ENCODE results near the gene PDE8A. TPM values are rescaled to one million over a fixed set of nuclear protein-coding genes. Genes with fewer than 3 reads are reported as not detected.
"Not testable (repeated sequence)": the region's sequence is repeated elsewhere in the genome, so short reads cannot be mapped to it uniquely, and the experiment has no call there.

Gene PDE8A
- total and polyA plus RNA-seq, 4 donors: 11.2 to 47.5 (median 16.6) TPM

GRCh38 chr15:85174521-85174920 lies 192.9 kb downstream of the PDE8A start (continued):
- TF ChIP-seq, protein P1, sequence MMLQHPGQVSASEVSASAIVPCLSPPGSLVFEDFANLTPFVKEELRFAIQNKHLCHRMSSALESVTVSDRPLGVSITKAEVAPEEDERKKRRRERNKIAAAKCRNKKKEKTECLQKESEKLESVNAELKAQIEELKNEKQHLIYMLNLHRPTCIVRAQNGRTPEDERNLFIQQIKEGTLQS (IDR thresholded peaks at IDR 0.05): no peak
- TF ChIP-seq SP1 (IDR thresholded peaks at IDR 0.05) (no peak), NR2F2 (IDR thresholded peaks at IDR 0.05) (no peak), JUND (IDR thresholded peaks at IDR 0.05) (no peak)

- not testable (repeated sequence) for DNase-seq (ENCODE audit: low spot score); H3K27me3 ChIP-seq (ENCODE audit: control insufficient read depth in 4 of 4, insufficient read depth in 4 of 4, low read length in 3 of 4); H3K9me3 ChIP-seq (ENCODE audit: control insufficient read depth in 4 of 4, low read length in 3 of 4); H3K4me3 ChIP-seq (ENCODE audit: low read depth in 1 of 3, low read length in 3 of 3); H3K9ac ChIP-seq (ENCODE audit: low read depth in 1 of 2, low read length in 2 of 2); H3K27ac ChIP-seq (ENCODE audit: low read depth in 1 of 2, low read length in 2 of 2); H3K36me3 ChIP-seq (ENCODE audit: control insufficient read depth in 4 of 4, insufficient read depth in 3 of 4, low read depth in 1 of 4, low read length in 3 of 4); H3K4me1 ChIP-seq (ENCODE audit: control insufficient read depth in 4 of 4, insufficient read depth in 4 of 4, low read length in 3 of 4)
- WGBS: 91% methylated on average over 8 of the region's 8 CpGs
Observed at GRCh38 chr15:85177042-85177515, 195.4 kb downstream of the PDE8A start.

- WGBS: 83% methylated on average over 4 of the region's 4 CpGs
- Histone ChIP-seq H3K9ac (ENCODE audit: low read depth in 1 of 2, low read length in 2 of 2) (no peak overlapping the region), H3K4me3 (ENCODE audit: low read depth in 1 of 3, low read length in 3 of 3) (no peak overlapping the region), H3K4me1 (ENCODE audit: control insufficient read depth in 4 of 4, insufficient read depth in 4 of 4, low read length in 3 of 4) (no peaks in the 10 kb centered on the region), H3K27me3 (ENCODE audit: control insufficient read depth in 4 of 4, insufficient read depth in 4 of 4, low read length in 3 of 4) (no peaks in the 10 kb centered on the region), H3K9me3 (ENCODE audit: control insufficient read depth in 4 of 4, low read length in 3 of 4) (no peaks in the 10 kb centered on the region), H3K36me3 (ENCODE audit: control insufficient read depth in 4 of 4, insufficient read depth in 3 of 4, low read depth in 1 of 4, low read length in 3 of 4) (no peaks in the 10 kb centered on the region), H3K27ac (ENCODE audit: low read depth in 1 of 2, low read length in 2 of 2) (no peak overlapping the region)
- TF ChIP-seq TAF1 (conservative IDR thresholded peaks at IDR 0.05): no peak
- no peak for TF ChIP-seq NR2F2 (IDR thresholded peaks at IDR 0.05)
- DNase-seq (ENCODE audit: low spot score): no peak
Observed at GRCh38 chr15:85178308-85178707, 196.7 kb downstream of the PDE8A start.

DNA sequence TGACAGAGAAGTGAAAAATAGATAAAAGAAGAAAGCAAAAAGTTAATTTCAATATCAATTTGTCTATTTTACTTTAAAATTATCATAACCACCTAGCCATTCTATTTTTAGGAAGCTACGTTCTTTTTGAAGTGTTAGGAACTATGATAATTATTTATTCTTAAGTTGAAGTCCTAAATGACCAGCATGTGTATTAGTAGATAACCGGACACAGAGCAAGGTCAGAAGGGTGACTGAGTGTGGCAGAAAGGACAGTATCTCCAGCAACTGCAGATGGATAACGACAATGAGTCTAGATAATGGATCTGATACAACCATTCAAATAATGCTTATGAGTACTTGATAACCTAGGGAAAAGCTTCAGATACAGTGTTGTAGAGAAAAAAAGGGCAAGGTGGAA lies 198.0 kb downstream of the PDE8A start:
- Histone ChIP-seq H3K4me3 (ENCODE audit: low read depth in 1 of 3, low read length in 3 of 3) (no peak overlapping the region), H3K9ac (ENCODE audit: low read depth in 1 of 2, low read length in 2 of 2) (no peak overlapping the region), H3K9me3 (ENCODE audit: control insufficient read depth in 4 of 4, low read length in 3 of 4) (no peaks in the 10 kb centered on the region), H3K4me1 (ENCODE audit: control insufficient read depth in 4 of 4, insufficient read depth in 4 of 4, low read length in 3 of 4) (no peaks in the 10 kb centered on the region), H3K27ac (ENCODE audit: low read depth in 1 of 2, low read length in 2 of 2) (no peak overlapping the region), H3K27me3 (ENCODE audit: control insufficient read depth in 4 of 4, insufficient read depth in 4 of 4, low read length in 3 of 4) (no peaks in the 10 kb centered on the region), H3K36me3 (ENCODE audit: control insufficient read depth in 4 of 4, insufficient read depth in 3 of 4, low read depth in 1 of 4, low read length in 3 of 4) (no peaks in the 10 kb centered on the region)
- DNase-seq (ENCODE audit: low spot score): no peak
- 69% methylated on average over 3 of the region's 3 CpGs for WGBS
- TF ChIP-seq NR2F2 (IDR thresholded peaks at IDR 0.05): no peak
- TF ChIP-seq YY1 (IDR thresholded peaks at IDR 0.05): no peak
- no peak for TF ChIP-seq RXRA (IDR thresholded peaks at IDR 0.05)
- no peak for TF ChIP-seq ZBTB33 (IDR thresholded peaks at IDR 0.05)
- no peak for TF ChIP-seq GABPA (IDR thresholded peaks at IDR 0.05 in 1 of 2, conservative IDR thresholded peaks at IDR 0.05 in 1 of 2)
- TF ChIP-seq FOXA1 (IDR thresholded peaks at IDR 0.05): no peak
- TF ChIP-seq SP1 (IDR thresholded peaks at IDR 0.05): no peak
- TF ChIP-seq RAD21 (IDR thresholded peaks at IDR 0.05): no peak
- TF ChIP-seq JUND (IDR thresholded peaks at IDR 0.05): no peak
- no peak for TF ChIP-seq HNF4A (conservative IDR thresholded peaks at IDR 0.05)
- no peak for TF ChIP-seq TAF1 (conservative IDR thresholded peaks at IDR 0.05)
- TF ChIP-seq, protein P1 (IDR thresholded peaks at IDR 0.05): no peak
- TF ChIP-seq EGR1 (IDR thresholded peaks at IDR 0.05; ENCODE audit: low read depth in 2 of 2): no peak
- no peak for TF ChIP-seq FOXA2 (IDR thresholded peaks at IDR 0.05)
- TF ChIP-seq, protein P2, sequence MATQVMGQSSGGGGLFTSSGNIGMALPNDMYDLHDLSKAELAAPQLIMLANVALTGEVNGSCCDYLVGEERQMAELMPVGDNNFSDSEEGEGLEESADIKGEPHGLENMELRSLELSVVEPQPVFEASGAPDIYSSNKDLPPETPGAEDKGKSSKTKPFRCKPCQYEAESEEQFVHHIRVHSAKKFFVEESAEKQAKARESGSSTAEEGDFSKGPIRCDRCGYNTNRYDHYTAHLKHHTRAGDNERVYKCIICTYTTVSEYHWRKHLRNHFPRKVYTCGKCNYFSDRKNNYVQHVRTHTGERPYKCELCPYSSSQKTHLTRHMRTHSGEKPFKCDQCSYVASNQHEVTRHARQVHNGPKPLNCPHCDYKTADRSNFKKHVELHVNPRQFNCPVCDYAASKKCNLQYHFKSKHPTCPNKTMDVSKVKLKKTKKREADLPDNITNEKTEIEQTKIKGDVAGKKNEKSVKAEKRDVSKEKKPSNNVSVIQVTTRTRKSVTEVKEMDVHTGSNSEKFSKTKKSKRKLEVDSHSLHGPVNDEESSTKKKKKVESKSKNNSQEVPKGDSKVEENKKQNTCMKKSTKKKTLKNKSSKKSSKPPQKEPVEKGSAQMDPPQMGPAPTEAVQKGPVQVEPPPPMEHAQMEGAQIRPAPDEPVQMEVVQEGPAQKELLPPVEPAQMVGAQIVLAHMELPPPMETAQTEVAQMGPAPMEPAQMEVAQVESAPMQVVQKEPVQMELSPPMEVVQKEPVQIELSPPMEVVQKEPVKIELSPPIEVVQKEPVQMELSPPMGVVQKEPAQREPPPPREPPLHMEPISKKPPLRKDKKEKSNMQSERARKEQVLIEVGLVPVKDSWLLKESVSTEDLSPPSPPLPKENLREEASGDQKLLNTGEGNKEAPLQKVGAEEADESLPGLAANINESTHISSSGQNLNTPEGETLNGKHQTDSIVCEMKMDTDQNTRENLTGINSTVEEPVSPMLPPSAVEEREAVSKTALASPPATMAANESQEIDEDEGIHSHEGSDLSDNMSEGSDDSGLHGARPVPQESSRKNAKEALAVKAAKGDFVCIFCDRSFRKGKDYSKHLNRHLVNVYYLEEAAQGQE (IDR thresholded peaks at IDR 0.05): no peak

GRCh38 chr15:85185350-85185749 lies 203.7 kb downstream of the PDE8A start:
- H3K4me3 ChIP-seq (ENCODE audit: low read depth in 1 of 3, low read length in 3 of 3); H3K9me3 ChIP-seq (ENCODE audit: control insufficient read depth in 4 of 4, low read length in 3 of 4); H3K27me3 ChIP-seq (ENCODE audit: control insufficient read depth in 4 of 4, insufficient read depth in 4 of 4, low read length in 3 of 4); H3K4me1 ChIP-seq (ENCODE audit: control insufficient read depth in 4 of 4, insufficient read depth in 4 of 4, low read length in 3 of 4); DNase-seq (ENCODE audit: low spot score); H3K27ac ChIP-seq (ENCODE audit: low read depth in 1 of 2, low read length in 2 of 2); H3K9ac ChIP-seq (ENCODE audit: low read depth in 1 of 2, low read length in 2 of 2); H3K36me3 ChIP-seq (ENCODE audit: control insufficient read depth in 4 of 4, insufficient read depth in 3 of 4, low read depth in 1 of 4, low read length in 3 of 4): not testable (repeated sequence)
- WGBS: 88% methylated on average over 11 of the region's 11 CpGs
